Measurements from ENCODE around the gene STXBP4. TPM values are rescaled to one million over a fixed set of nuclear protein-coding genes. Genes with fewer than 3 reads are reported as not detected.

The STXBP4 gene
- total RNA-seq, 4 donors from 2014 or later = 15.4 to 22.6 (median 19.8) TPM

DNA sequence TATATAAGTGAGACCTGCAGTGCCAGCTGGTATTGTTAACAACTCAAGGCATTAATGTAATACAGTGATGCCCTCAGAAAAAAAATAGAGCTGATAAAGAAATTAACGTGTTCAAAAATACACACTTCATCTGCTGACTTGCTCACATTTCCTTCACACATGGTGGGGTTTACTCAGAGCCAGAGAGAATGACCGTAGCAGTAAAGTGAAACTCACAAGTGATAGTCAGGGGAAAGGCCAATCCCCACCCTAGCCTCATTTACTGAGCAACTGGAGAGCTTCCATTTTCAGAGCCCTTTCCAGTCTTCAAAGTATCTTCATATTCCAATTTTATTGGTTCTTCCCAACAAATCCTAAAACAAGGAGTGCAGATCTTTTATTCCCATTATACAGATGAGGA is 222.2 kb downstream of the STXBP4 start:
- Histone ChIP-seq H3K36me3 (no peaks in the 10 kb centered on the region), H3K9me3 (no peaks in the 10 kb centered on the region), H3K27me3 (no peaks in the 10 kb centered on the region), H3K4me3 (no peak overlapping the region), H3K27ac (replicated peaks in 1 of 4) (no peak overlapping the region), H3K4me1 (no peaks in the 10 kb centered on the region)
- WGBS = 78% methylated on average over 2 of the region's 2 CpGs
- intact Hi-C loops (cut with DNase I) = no loop called here
- TF ChIP-seq POLR2AphosphoS5 (IDR thresholded peaks at IDR 0.05) (no peak), EP300 (IDR thresholded peaks at IDR 0.05) (no peak), POLR2A (IDR thresholded peaks at IDR 0.05; ENCODE audit: low read depth) (no peak)
- TF ChIP-seq, protein P1, sequence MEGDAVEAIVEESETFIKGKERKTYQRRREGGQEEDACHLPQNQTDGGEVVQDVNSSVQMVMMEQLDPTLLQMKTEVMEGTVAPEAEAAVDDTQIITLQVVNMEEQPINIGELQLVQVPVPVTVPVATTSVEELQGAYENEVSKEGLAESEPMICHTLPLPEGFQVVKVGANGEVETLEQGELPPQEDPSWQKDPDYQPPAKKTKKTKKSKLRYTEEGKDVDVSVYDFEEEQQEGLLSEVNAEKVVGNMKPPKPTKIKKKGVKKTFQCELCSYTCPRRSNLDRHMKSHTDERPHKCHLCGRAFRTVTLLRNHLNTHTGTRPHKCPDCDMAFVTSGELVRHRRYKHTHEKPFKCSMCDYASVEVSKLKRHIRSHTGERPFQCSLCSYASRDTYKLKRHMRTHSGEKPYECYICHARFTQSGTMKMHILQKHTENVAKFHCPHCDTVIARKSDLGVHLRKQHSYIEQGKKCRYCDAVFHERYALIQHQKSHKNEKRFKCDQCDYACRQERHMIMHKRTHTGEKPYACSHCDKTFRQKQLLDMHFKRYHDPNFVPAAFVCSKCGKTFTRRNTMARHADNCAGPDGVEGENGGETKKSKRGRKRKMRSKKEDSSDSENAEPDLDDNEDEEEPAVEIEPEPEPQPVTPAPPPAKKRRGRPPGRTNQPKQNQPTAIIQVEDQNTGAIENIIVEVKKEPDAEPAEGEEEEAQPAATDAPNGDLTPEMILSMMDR (IDR thresholded peaks at IDR 0.05) = no peak
- no peak for DNase-seq (ENCODE audit: extremely low spot score)

DNA sequence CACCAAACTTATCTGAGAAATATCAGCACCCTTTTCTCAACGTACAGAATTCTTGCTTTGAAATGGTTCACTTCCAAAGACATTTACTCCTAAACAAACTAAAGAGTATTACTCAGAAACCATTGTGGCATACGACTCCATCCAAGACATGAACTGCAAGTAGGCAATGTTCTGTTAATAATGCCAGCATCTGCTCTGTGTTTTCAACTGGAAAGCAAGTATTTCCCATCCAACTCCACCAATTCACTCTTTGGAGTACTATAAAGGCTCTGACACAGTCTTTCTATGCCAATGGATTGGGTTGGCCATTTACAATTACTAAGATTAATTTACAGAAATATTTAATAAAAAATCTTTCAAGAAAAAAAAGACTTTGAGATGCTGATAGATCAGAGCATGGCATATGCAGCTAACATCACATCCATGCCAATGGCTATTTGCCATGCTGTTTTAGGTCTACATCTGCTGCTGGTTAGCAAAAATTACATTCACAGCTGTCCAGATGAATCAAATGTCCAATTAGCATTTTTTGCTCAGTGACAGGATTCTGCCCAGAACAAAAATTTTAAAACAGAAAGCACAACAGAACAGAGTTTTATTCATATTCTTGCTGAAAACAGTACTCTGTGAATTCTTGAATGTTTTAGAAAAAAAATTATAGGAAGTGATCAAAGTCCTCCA is 230.3 kb downstream of the STXBP4 start:
- WGBS = 80% methylated on average over 2 of the region's 2 CpGs
- no peak for TF ChIP-seq POLR2AphosphoS5 (IDR thresholded peaks at IDR 0.05)
- TF ChIP-seq EP300 (IDR thresholded peaks at IDR 0.05) = no peak
- no peak for TF ChIP-seq POLR2A (IDR thresholded peaks at IDR 0.05; ENCODE audit: low read depth)
- TF ChIP-seq, protein P1 (IDR thresholded peaks at IDR 0.05) = no peak
- Histone ChIP-seq H3K27me3 (no peaks in the 10 kb centered on the region), H3K4me3 (no peak overlapping the region), H3K36me3 (no peaks in the 10 kb centered on the region), H3K27ac (replicated peaks in 1 of 4) (no peak overlapping the region), H3K4me1 (peaks cover 0 to 6% (median 2%) of the 10 kb centered on the region in 4 donors), H3K9me3 (no peaks in the 10 kb centered on the region)
- intact Hi-C loops (cut with DNase I) = no loop called here
- no peak for DNase-seq (ENCODE audit: extremely low spot score)

DNA sequence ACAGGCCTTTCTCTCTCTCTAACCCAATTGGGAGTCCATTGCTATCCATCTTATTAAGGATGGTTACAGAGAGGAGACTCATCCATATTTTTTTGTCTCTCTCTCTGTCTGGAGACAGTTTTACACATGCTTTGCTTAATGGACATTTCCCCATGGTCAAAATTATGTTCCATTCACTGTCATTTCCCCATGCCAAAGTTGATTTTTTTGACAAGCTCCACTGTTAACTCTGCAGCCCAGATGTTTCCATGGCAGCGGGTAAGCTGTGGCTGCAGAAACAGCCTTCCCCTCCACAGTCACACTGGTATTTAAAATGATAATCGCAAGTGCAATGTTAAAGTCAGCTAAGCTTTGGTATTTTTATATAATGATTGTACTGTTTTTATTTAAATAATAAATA is 232.3 kb downstream of the STXBP4 start:
- intact Hi-C loops (cut with DNase I) = no loop called here
- H3K36me3 ChIP-seq = no peaks in the 10 kb centered on the region
- no peaks in the 10 kb centered on the region for H3K9me3 ChIP-seq

DNA sequence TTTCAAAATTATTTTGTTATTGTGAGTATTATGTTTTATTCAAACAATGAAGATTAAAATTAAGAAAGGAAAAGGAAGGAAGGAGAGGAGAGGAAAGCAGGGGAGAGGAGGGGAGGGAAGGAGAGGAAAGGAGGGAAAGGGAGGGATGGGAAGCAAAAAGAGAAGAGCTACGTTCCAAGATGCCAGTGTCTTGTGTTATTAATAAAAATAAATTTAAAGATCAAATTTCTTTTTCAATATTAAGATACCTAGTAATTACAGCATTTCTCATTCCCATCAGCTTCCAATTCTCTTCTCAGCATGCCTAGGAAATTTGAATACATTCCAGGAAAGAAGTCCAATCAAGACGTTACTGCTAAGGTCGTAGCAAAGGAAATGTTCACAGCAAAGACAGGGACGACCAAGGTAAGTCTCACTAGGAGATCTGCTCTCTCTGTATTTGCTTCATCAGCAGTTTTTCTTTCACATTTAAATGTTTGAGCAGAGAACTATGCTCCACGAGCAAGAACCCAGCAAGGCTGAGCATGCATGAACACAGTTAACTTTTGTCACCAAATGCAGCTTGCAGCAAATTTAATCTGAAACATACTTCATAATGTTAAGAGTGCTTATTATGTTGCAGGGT is 232.9 kb downstream of the STXBP4 start:
- WGBS = 11% methylated on average over 5 of the region's 5 CpGs
- H3K27ac ChIP-seq (replicated peaks in 1 of 4) = no peak overlapping the region
- H3K4me3 ChIP-seq = no peak overlapping the region
- intact Hi-C loops (cut with DNase I) = no loop called here
- H3K4me1 ChIP-seq = peaks cover 0 to 6% (median 2%) of the 10 kb centered on the region in 4 donors
- no peak for DNase-seq (ENCODE audit: extremely low spot score)
- TF ChIP-seq EP300 (IDR thresholded peaks at IDR 0.05) (no peak), POLR2A (IDR thresholded peaks at IDR 0.05; ENCODE audit: low read depth) (no peak), POLR2AphosphoS5 (IDR thresholded peaks at IDR 0.05) (no peak)
- TF ChIP-seq, protein P1 (IDR thresholded peaks at IDR 0.05) = no peak
- no peaks in the 10 kb centered on the region for H3K36me3 ChIP-seq
- H3K27me3 ChIP-seq = no peaks in the 10 kb centered on the region
- no peaks in the 10 kb centered on the region for H3K9me3 ChIP-seq

More for the DNA sequence above, 232.3 kb downstream of the STXBP4 start:
- H3K27ac ChIP-seq (replicated peaks in 1 of 4) = no peak overlapping the region
- TF ChIP-seq, protein P1 (IDR thresholded peaks at IDR 0.05) = no peak
- TF ChIP-seq POLR2AphosphoS5 (IDR thresholded peaks at IDR 0.05) = no peak
- no peak for TF ChIP-seq POLR2A (IDR thresholded peaks at IDR 0.05; ENCODE audit: low read depth)
- no peak for TF ChIP-seq EP300 (IDR thresholded peaks at IDR 0.05)
- H3K27me3 ChIP-seq = no peaks in the 10 kb centered on the region
- DNase-seq (ENCODE audit: extremely low spot score) = no peak
- 63% methylated on average over 2 of the region's 2 CpGs for WGBS
- no peak overlapping the region for H3K4me3 ChIP-seq
- H3K4me1 ChIP-seq = peaks cover 0 to 6% (median 2%) of the 10 kb centered on the region in 4 donors
